GM12878 (cell line): ENCODE data around the gene RHBDD1. TPM values are rescaled to one million over a fixed set of nuclear protein-coding genes. Genes with fewer than 3 reads are reported as not detected.

Source experiments
- ATAC-seq: fragments of 200-7000 bp; cut with Tn5 transposase; 3 replicates; pipeline ENCODE4 v1.9.1; 2020; ENCODE audit warnings: mild to moderate bottlenecking, moderate library complexity
- BruUV-seq: library from RNA; stranded (reverse); fragments of 400-500 nt; replicated peaks from 2 replicates; lab custom pipeline; 2021; lab: Mats Ljungman, UMichigan
- CTCF ChIA-PET: fragments of 300-600 bp; sonication (Branson Sonifier 250); formaldehyde crosslinking; extraction: SDS; loops from one replicate; lab custom pipeline; 2021; ENCODE audit warnings: inconsistent platforms; lab: Yijun Ruan, JAX
- POLR2A ChIA-PET: fragments of 350-600 bp; formaldehyde crosslinking; extraction: SDS; loops from one replicate; lab custom pipeline; 2021; ENCODE audit warnings: inconsistent platforms; lab: Charles Lee
- RAD21 ChIA-PET: fragments of 300-600 bp; sonication (Branson Sonifier 250); formaldehyde crosslinking; loops from one replicate; lab custom pipeline; 2023; ENCODE audit warnings: antibody characterized with exemption; ENCODE audit not compliant: unreplicated experiment; lab: Charles Lee
- SMC1A ChIA-PET: fragments of 300-600 bp; sonication (Branson Sonifier 250); formaldehyde crosslinking; loops from one replicate; lab custom pipeline; 2023; ENCODE audit not compliant: unreplicated experiment, uncharacterized antibody; lab: Charles Lee
- DNase-seq: peaks from one replicate; pipeline ENCODE4 v3.0.0-alpha.2; 2011; ENCODE audit warnings: low read depth, low spot score
- FAIRE-seq: peaks from 3 replicates; lab custom pipeline; 2011; peaks lifted over from hg19 to GRCh38; lab: Jason Lieb, UNC
- H2AFZ ChIP-seq: 2 replicates; pipeline ENCODE4 v1.6.0; 2011; ENCODE audit warnings: low read depth, low read length, control low read depth; ENCODE audit not compliant: control insufficient read depth
- H3K27ac ChIP-seq: 2 replicates; pipeline ENCODE4 v1.5.1; 2011; ENCODE audit warnings: control low read depth; ENCODE audit not compliant: control insufficient read depth, insufficient read depth
- H3K27me3 ChIP-seq, 2 experiments: replicated peaks in 1 of 2; 2 replicates each; pipeline versions ENCODE4 v1.6.0 to v1.6.1; 2011; ENCODE audit warnings: low read length in 1 of 2; ENCODE audit not compliant: control insufficient read depth in 2 of 2, insufficient read depth in 2 of 2
- H3K36me3 ChIP-seq, 2 experiments: 2 replicates each; pipeline ENCODE4 v1.5.1; 2011; ENCODE audit warnings: low read length in 1 of 2; ENCODE audit not compliant: control insufficient read depth in 2 of 2, insufficient read depth in 2 of 2
- H3K4me1 ChIP-seq: 2 replicates; pipeline ENCODE4 v1.6.1; 2011; ENCODE audit warnings: mild to moderate bottlenecking, low read length, moderate library complexity, mixed read lengths; ENCODE audit not compliant: control insufficient read depth, insufficient read depth
- H3K4me2 ChIP-seq: 2 replicates; pipeline ENCODE4 v1.6.0; 2011; ENCODE audit warnings: control low read depth; ENCODE audit not compliant: control insufficient read depth, insufficient read depth
- H3K4me3 ChIP-seq: fragments of 200-600 bp; sonication (generic); 2 replicates; pipeline ENCODE4 v1.5.1; 2016
- H3K79me2 ChIP-seq: 2 replicates; pipeline ENCODE4 v1.6.0; 2011; ENCODE audit warnings: low read length; ENCODE audit not compliant: control insufficient read depth, insufficient read depth
- H3K9ac ChIP-seq: 2 replicates; pipeline ENCODE4 v1.8.0; 2011; ENCODE audit warnings: low read length, control low read depth, mixed read lengths; ENCODE audit not compliant: control insufficient read depth, insufficient read depth
- H3K9me3 ChIP-seq: replicated peaks from 3 replicates; pipeline ENCODE4 v1.5.1; 2011; ENCODE audit warnings: mild to moderate bottlenecking, low read length; ENCODE audit not compliant: control insufficient read depth, insufficient read depth
- H4K20me1 ChIP-seq: 2 replicates; pipeline ENCODE4 v1.6.0; 2011; ENCODE audit not compliant: control insufficient read depth, insufficient read depth
- BCL11A ChIP-seq: IDR thresholded peaks from 2 replicates; pipeline ENCODE4 v1.6.1; 2011; ENCODE audit warnings: low read depth, low read length
- ETV6 ChIP-seq, 2 experiments: fragments of 450-650 bp in 1 of 2; IDR thresholded peaks in 1 of 2; conservative IDR thresholded peaks in 1 of 2; 2 replicates each; pipeline ENCODE4 v1.6.1; 2014; ENCODE audit warnings: antibody characterized with exemption in 1 of 2, borderline replicate concordance in 1 of 2, low read depth in 1 of 2, mild to moderate bottlenecking in 1 of 2, moderate library complexity in 1 of 2
- HCFC1 ChIP-seq: fragments of 150-350 bp; IDR thresholded peaks from 2 replicates; pipeline ENCODE4 v1.6.1; 2014; ENCODE audit warnings: low read length
- NR2C1 ChIP-seq: fragments of 450-650 bp; IDR thresholded peaks from 2 replicates; pipeline ENCODE4 v1.6.1; 2017; ENCODE audit warnings: antibody characterized with exemption, mild to moderate bottlenecking, moderate library complexity
- NR2C2 ChIP-seq: IDR thresholded peaks from 2 replicates; pipeline ENCODE4 v1.6.1; 2011; ENCODE audit warnings: borderline replicate concordance, low read depth; ENCODE audit not compliant: control insufficient read depth, insufficient read length
- NR2F1 ChIP-seq: fragments of 450-650 bp; conservative IDR thresholded peaks from 2 replicates; pipeline ENCODE4 v1.6.1; 2017; ENCODE audit warnings: mild to moderate bottlenecking
- TBL1XR1 ChIP-seq: IDR thresholded peaks from 2 replicates; pipeline ENCODE4 v1.6.1; 2012; ENCODE audit warnings: low read depth, low read length, improper control_type of control experiment
- TCF12 ChIP-seq: IDR thresholded peaks from 2 replicates; pipeline ENCODE4 v1.6.1; 2011; ENCODE audit warnings: low read depth, mild to moderate bottlenecking, low read length
- USF2 ChIP-seq: IDR thresholded peaks from 2 replicates; pipeline ENCODE4 v1.6.1; 2011; ENCODE audit warnings: low read depth, low read length, improper control_type of control experiment, borderline replicate concordance
- YY1 ChIP-seq: IDR thresholded peaks from 2 replicates; pipeline ENCODE4 v1.6.1; 2011; ENCODE audit warnings: low read depth, mild to moderate bottlenecking, low read length
- WGBS: methylation state at CpG from one replicate; pipeline ENCODE4 v1.1.6; 2016; ENCODE audit warnings: low lambda C conversion rate; ENCODE audit not compliant: insufficient replicate concordance, insufficient coverage; ENCODE audit errors: missing lambda C conversion rate; 5-methylcytosine and 5-hydroxymethylcytosine counted together
- in situ Hi-C: fragments of 300-500 bp; cut with MboI; formaldehyde crosslinking; loops from 9 replicates; pipeline ENCODE4 v1.14.3; 2018; ENCODE audit warnings: mixed read lengths
- intact Hi-C: fragments of 100-400 bp; cut with micrococcal nuclease; formaldehyde crosslinking; loops from one replicate; pipeline ENCODE4 v1.14.2; 2022; ENCODE audit not compliant: unreplicated experiment
- polyA plus RNA-seq, 11 experiments: library from polyadenylated mRNA; depleted of rRNA in 4 of 11; unstranded in 6 of 11; stranded (reverse) in 5 of 11; fragments of >200 nt; fragmentation: Nextera tagmentation in 4 of 11; fragmentation: Illumina TruSeq in 1 of 11; extraction: Ambion mirVana in 4 of 11; extraction: Trizol in 1 of 11; gene quantifications; 1 replicate in 1 of 11; 2 replicates in 10 of 11; pipeline versions ENCODE4 v1.2.1 to v1.2.3, GENCODE V29; 2011 to 2016; ENCODE audit warnings: inconsistent platforms in 2 of 11, missing spikeins in 2 of 11, low read depth in 1 of 11
- total RNA-seq, 4 experiments: library from RNA; depleted of rRNA in 3 of 4; stranded (reverse); fragments of >200 nt in 3 of 4; fragmentation: Illumina TruSeq in 1 of 4; extraction: Trizol in 1 of 4; gene quantifications; 2 replicates each; pipeline versions ENCODE4 v1.2.1 to v1.2.3, GENCODE V29; 2013 to 2021

RHBDD1 gene
- total and polyA plus RNA-seq, 10 of the 15 experiments (the other 5 are each of a cell fraction or from before 2014, with no cell fraction given): 7.1 to 36.4 (median 14.7) TPM

- ATAC-seq: no peak
- CTCF ChIA-PET: no interaction called here
- Histone ChIP-seq H3K4me2 (no peak overlapping the region), H2AFZ (no peak overlapping the region), H3K9ac (no peak overlapping the region), H4K20me1 (no peaks in the 10 kb centered on the region), H3K36me3 (no peaks in the 10 kb centered on the region; a peak in 1 of 4 replicates), H3K4me1 (no peaks in the 10 kb centered on the region), H3K79me2 (no peaks in the 10 kb centered on the region), H3K27ac (no peak overlapping the region), H3K4me3 (no peak overlapping the region), H3K27me3 (no peaks in the 10 kb centered on the region), H3K9me3 (no peaks in the 10 kb centered on the region)
- FAIRE-seq: peak; percentile 27
- TF ChIP-seq TCF12: no peak
- no peak for TF ChIP-seq NR2C2
- no peak for TF ChIP-seq BCL11A
- no peak for TF ChIP-seq USF2
- TF ChIP-seq ETV6 (conservative IDR thresholded peaks at IDR 0.05 in 1 of 2, IDR thresholded peaks at IDR 0.05 in 1 of 2; ENCODE audit: borderline replicate concordance in 1 of 2, low read depth in 1 of 2): no peak
- no peak for TF ChIP-seq HCFC1
- no peak for TF ChIP-seq NR2C1
- TF ChIP-seq TBL1XR1: no peak
- TF ChIP-seq YY1: no peak
- TF ChIP-seq NR2F1: no peak
- POLR2A ChIA-PET: no interaction called here
- DNase-seq: no peak
- WGBS: 64% methylated on average over 3 of the region's 3 CpGs
- BruUV-seq: no TSS peak
- RAD21 ChIA-PET: no interaction called here
- intact Hi-C loops (no loop called here), in situ Hi-C loops (no loop called here)
- SMC1A ChIA-PET: interaction anchor here (1.2 kb wide), 1 partner anchor 12 kb away, joined by 4 read pairs; no protein-coding TSS in a partner anchor
Observed at GRCh38 chr2:226892729-226893128, 56.9 kb downstream of the RHBDD1 start.
